CD14-positive monocyte (primary cell): Measurements from ENCODE around the gene NVL. TPM values are rescaled to one million over a fixed set of nuclear protein-coding genes. Genes with fewer than 3 reads are reported as not detected.

Source experiments
- DNase-seq, 3 donors: peaks; one replicate each; pipeline ENCODE4 v3.0.0-alpha.2; 2011 to 2022
- H2AFZ ChIP-seq: 2 replicates; pipeline ENCODE4 v1.6.0; 2012; ENCODE audit warnings: mild to moderate bottlenecking, low read depth, low read length, inconsistent platforms; ENCODE audit not compliant: insufficient read depth, poor library complexity, severe bottlenecking
- H3K27ac ChIP-seq, 2 donors: 1 replicate in 1 of 2; 2 replicates in 1 of 2; pipeline ENCODE4 v1.5.1; 2012 to 2013; ENCODE audit warnings: low read length in 2 of 2, control low read depth in 1 of 2, inconsistent platforms in 1 of 2, low read depth in 1 of 2, mild to moderate bottlenecking in 1 of 2
- H3K27me3 ChIP-seq, 2 donors: one replicate each; pipeline versions ENCODE4 v1.6.0 to v1.6.1; 2011 to 2013; ENCODE audit warnings: low read length in 2 of 2; ENCODE audit not compliant: control insufficient read depth in 2 of 2, insufficient read depth in 2 of 2
- H3K36me3 ChIP-seq, 2 donors: replicated peaks in 1 of 2; 1 replicate in 1 of 2; 2 replicates in 1 of 2; pipeline versions ENCODE4 v1.5.1 to v1.6.1; 2012 to 2013; ENCODE audit warnings: low read length in 2 of 2, control low read depth in 1 of 2, inconsistent platforms in 1 of 2, mild to moderate bottlenecking in 1 of 2; ENCODE audit not compliant: insufficient read depth in 2 of 2, control insufficient read depth in 1 of 2
- H3K4me1 ChIP-seq, 2 donors: 1 replicate in 1 of 2; 2 replicates in 1 of 2; pipeline versions ENCODE4 v1.5.1 to v1.6.1; 2012 to 2013; ENCODE audit warnings: low read length in 2 of 2, control low read depth in 1 of 2, inconsistent platforms in 1 of 2, mild to moderate bottlenecking in 1 of 2, moderate library complexity in 1 of 2; ENCODE audit not compliant: insufficient read depth in 2 of 2, control insufficient read depth in 1 of 2
- H3K4me2 ChIP-seq: replicated peaks from 2 replicates; pipeline ENCODE3; 2012; ENCODE audit warnings: low read length, moderate library complexity, mild to moderate bottlenecking; ENCODE audit not compliant: poor library complexity, severe bottlenecking; ENCODE audit errors: extremely low read depth
- H3K4me3 ChIP-seq, 3 experiments: fragments of 200-600 bp in 1 of 3; sonication (generic) in 1 of 3; replicated peaks in 1 of 3; 1 replicate in 2 of 3; 2 replicates in 1 of 3; pipeline ENCODE4 v1.5.1; 2011 to 2013; ENCODE audit warnings: low read length in 3 of 3, mild to moderate bottlenecking in 3 of 3, control low read depth in 2 of 3, low read depth in 2 of 3, inconsistent platforms in 1 of 3, moderate library complexity in 1 of 3
- H3K79me2 ChIP-seq: 2 replicates; pipeline ENCODE4 v1.6.0; 2012; ENCODE audit warnings: mild to moderate bottlenecking, control low read depth, inconsistent platforms, low read length, moderate library complexity; ENCODE audit not compliant: insufficient read depth
- H3K9ac ChIP-seq: 2 replicates; pipeline ENCODE4 v1.6.0; 2017; ENCODE audit warnings: low read length, mild to moderate bottlenecking; ENCODE audit not compliant: insufficient read depth, poor library complexity, severe bottlenecking
- H3K9me3 ChIP-seq, 2 donors: replicated peaks in 1 of 2; 1 replicate in 1 of 2; 2 replicates in 1 of 2; pipeline versions ENCODE4 v1.5.1 to v1.6.1; 2012 to 2013; ENCODE audit warnings: low read length in 2 of 2, control low read depth in 1 of 2; ENCODE audit not compliant: control insufficient read depth in 1 of 2, insufficient read depth in 1 of 2
- H4K20me1 ChIP-seq: 2 replicates; pipeline ENCODE4 v1.6.0; 2012; ENCODE audit warnings: mild to moderate bottlenecking, low read length, control low read depth, moderate library complexity; ENCODE audit not compliant: insufficient read depth
- H3K27ac Mint-ChIP-seq, 7 donors: one replicate each; pipeline ENCODE4 v1.8.0; 2020; ENCODE audit warnings: mild to moderate bottlenecking in 7 of 7, mixed read lengths in 7 of 7, moderate library complexity in 6 of 7, inconsistent platforms in 2 of 7
- H3K27me3 Mint-ChIP-seq, 3 donors: one replicate each; pipeline ENCODE4 v1.8.0; 2021 to 2022; ENCODE audit warnings: low read depth in 3 of 3, mild to moderate bottlenecking in 3 of 3, mixed read lengths in 3 of 3, moderate library complexity in 3 of 3, inconsistent platforms in 1 of 3
- H3K36me3 Mint-ChIP-seq, 2 donors: one replicate each; pipeline ENCODE4 v1.8.0; 2020; ENCODE audit warnings: mixed read lengths in 2 of 2, inconsistent platforms in 1 of 2, mild to moderate bottlenecking in 1 of 2
- H3K4me1 Mint-ChIP-seq: one replicate; pipeline ENCODE4 v1.8.0; 2020; ENCODE audit warnings: mild to moderate bottlenecking, mixed read lengths
- H3K4me3 Mint-ChIP-seq, 2 donors: one replicate each; pipeline ENCODE4 v1.8.0; 2020; ENCODE audit warnings: mild to moderate bottlenecking in 2 of 2, mixed read lengths in 2 of 2, moderate library complexity in 1 of 2
- H3K9me3 Mint-ChIP-seq, 7 donors: one replicate each; pipeline ENCODE4 v1.8.0; 2020 to 2022; ENCODE audit warnings: mixed read lengths in 7 of 7, mild to moderate bottlenecking in 6 of 7, moderate library complexity in 6 of 7, inconsistent platforms in 2 of 7
- CTCF ChIP-seq: fragments of 200-600 bp; IDR thresholded peaks from one replicate; pipeline ENCODE4 v1.8.0; 2022; ENCODE audit warnings: antibody characterized with exemption, mild to moderate bottlenecking
- WGBS: methylation state at CpG from one replicate; pipeline ENCODE4 v1.1.5; 2013; ENCODE audit warnings: missing lambda C conversion rate; ENCODE audit not compliant: insufficient coverage; 5-methylcytosine and 5-hydroxymethylcytosine counted together
- intact Hi-C, 2 donors: fragments of 100-400 bp; cut with micrococcal nuclease; formaldehyde crosslinking; loops; one replicate each; pipeline versions ENCODE4 v1.15.0 to v1.15.1; 2023
- polyA plus RNA-seq, 3 donors: library from polyadenylated mRNA; depleted of rRNA in 1 of 3; unstranded in 2 of 3; stranded (reverse) in 1 of 3; fragments of 300-500 nt in 2 of 3; fragments of >200 nt in 1 of 3; fragmentation: Illumina TruSeq in 2 of 3; gene quantifications; 1 replicate in 2 of 3; 2 replicates in 1 of 3; pipeline ENCODE4 v1.2.3, GENCODE V29; 2012 to 2021

The NVL gene
- polyA plus RNA-seq, 3 donors: 8.4 to 12.6 (median 9.6) TPM

GRCh38 chr1:224256640-224257039 lies 73.3 kb downstream of the NVL start:
- Histone ChIP-seq H3K4me1 (no peaks in the 10 kb centered on the region), H3K9me3 (no peaks in the 10 kb centered on the region), H3K79me2 (no peaks in the 10 kb centered on the region), H3K27me3 (no peaks in the 10 kb centered on the region), H4K20me1 (no peaks in the 10 kb centered on the region), H3K27ac (no peak overlapping the region), H2AFZ (no peak overlapping the region), H3K9ac (no peak overlapping the region), H3K36me3 (peaks cover 0 to 6% of the 10 kb centered on the region in 2 donors), H3K4me2 (no peak overlapping the region), H3K4me3 (no peak overlapping the region)
- H3K4me3 Mint-ChIP-seq: no peak overlapping the region
- 82% methylated on average over 3 of the region's 3 CpGs for WGBS
- H3K4me1 Mint-ChIP-seq: no peaks in the 10 kb centered on the region
- no peak for TF ChIP-seq CTCF
- peaks cover 12 to 41% of the 10 kb centered on the region in 2 donors for H3K36me3 Mint-ChIP-seq
- no peaks in the 10 kb centered on the region for H3K9me3 Mint-ChIP-seq
- no peak overlapping the region for H3K27ac Mint-ChIP-seq
- peaks cover 0 to 2% (median 0%) of the 10 kb centered on the region in 3 donors for H3K27me3 Mint-ChIP-seq
- DNase-seq: no peak
- intact Hi-C loops: no loop called here

- H3K27me3 Mint-ChIP-seq: peaks cover 0 to 2% (median 0%) of the 10 kb centered on the region in 3 donors
- Histone ChIP-seq H3K79me2 (no peaks in the 10 kb centered on the region), H3K9ac (no peak overlapping the region), H3K4me2 (no peak overlapping the region), H3K9me3 (no peaks in the 10 kb centered on the region), H3K27ac (no peak overlapping the region), H3K4me3 (no peak overlapping the region), H4K20me1 (no peaks in the 10 kb centered on the region), H3K27me3 (no peaks in the 10 kb centered on the region), H3K36me3 (peaks cover 6 to 7% of the 10 kb centered on the region in 2 donors), H2AFZ (no peak overlapping the region), H3K4me1 (no peaks in the 10 kb centered on the region)
- H3K4me3 Mint-ChIP-seq: no peak overlapping the region
- no peak for TF ChIP-seq CTCF
- H3K9me3 Mint-ChIP-seq: no peaks in the 10 kb centered on the region
- intact Hi-C loops: no loop called here
- H3K27ac Mint-ChIP-seq: no peak overlapping the region
- H3K36me3 Mint-ChIP-seq: peaks cover 25 to 51% of the 10 kb centered on the region in 2 donors
- DNase-seq: no peak
- no peaks in the 10 kb centered on the region for H3K4me1 Mint-ChIP-seq
- no CpG with 5 or more reads among the region's 1 CpG for WGBS
Measured at GRCh38 chr1:224253721-224254120, 76.3 kb downstream of the NVL start.
